ENCODE measurements around the gene CALD1.

DNA sequence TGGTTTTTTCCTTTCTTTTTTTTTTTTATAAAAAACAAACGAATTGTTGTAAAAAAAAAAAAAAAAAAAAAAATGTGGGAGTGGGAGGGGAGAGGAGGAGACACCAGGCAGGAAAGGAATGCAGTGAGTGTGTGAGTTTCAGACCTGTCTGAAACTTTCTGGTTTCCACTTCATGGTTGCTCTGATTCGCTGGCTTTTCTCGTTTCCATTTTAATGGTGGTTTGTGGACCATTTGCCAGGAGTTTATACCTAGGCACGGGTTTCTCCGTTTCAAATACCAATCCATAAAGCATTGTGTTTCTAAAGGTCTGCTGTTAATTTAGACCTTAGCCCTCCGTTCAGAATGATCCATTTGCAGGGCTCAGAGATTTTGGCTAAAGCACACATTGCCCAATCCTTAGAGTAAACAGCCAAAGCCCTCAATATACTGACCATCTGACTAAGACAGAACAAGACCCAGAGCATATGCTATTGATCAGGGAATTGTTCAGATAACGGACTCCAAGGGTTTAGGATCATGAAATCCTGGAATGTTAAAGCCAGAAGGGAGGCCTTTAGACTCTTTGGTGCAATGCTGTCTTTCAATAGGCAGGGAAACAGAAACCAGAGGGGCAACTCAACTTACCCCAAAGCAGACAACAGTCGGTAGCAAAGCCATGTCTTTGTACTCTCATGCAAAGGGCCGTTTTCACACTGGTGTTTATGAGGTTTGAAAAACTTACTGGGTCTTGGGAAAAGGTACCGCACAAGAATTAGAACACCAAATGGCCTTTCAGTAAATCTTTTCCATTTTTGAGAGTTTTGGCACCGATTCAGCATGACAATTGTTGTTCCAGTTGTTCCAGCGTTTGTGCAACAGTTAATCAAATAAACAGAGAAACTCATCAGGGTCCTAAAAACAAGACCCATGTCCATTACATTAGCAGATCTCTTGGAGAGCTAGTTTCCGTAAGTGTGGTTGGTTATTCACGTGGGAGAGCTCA lies 112.6 kb downstream of the CALD1 start:
- TF ChIP-seq, protein P1, sequence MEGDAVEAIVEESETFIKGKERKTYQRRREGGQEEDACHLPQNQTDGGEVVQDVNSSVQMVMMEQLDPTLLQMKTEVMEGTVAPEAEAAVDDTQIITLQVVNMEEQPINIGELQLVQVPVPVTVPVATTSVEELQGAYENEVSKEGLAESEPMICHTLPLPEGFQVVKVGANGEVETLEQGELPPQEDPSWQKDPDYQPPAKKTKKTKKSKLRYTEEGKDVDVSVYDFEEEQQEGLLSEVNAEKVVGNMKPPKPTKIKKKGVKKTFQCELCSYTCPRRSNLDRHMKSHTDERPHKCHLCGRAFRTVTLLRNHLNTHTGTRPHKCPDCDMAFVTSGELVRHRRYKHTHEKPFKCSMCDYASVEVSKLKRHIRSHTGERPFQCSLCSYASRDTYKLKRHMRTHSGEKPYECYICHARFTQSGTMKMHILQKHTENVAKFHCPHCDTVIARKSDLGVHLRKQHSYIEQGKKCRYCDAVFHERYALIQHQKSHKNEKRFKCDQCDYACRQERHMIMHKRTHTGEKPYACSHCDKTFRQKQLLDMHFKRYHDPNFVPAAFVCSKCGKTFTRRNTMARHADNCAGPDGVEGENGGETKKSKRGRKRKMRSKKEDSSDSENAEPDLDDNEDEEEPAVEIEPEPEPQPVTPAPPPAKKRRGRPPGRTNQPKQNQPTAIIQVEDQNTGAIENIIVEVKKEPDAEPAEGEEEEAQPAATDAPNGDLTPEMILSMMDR (IDR thresholded peaks at IDR 0.05): no peak
- TF ChIP-seq POLR2A (IDR thresholded peaks at IDR 0.05) (no peak), POLR2AphosphoS5 (IDR thresholded peaks at IDR 0.05) (peak in 1 of 3 donors; percentile 53)
